GM23338 (cell line): ENCODE results near the gene ZFHX3. TPM values are rescaled to one million over a fixed set of nuclear protein-coding genes. Genes with fewer than 3 reads are reported as not detected.

Experiments used
- ATAC-seq: fragments of 200-7000 bp; cut with Tn5 transposase; 3 replicates; pipeline ENCODE4 v1.9.1; 2020
- DNase-seq: peaks from one replicate; pipeline ENCODE4 v3.0.0-alpha.2; 2015; ENCODE audit warnings: low spot score
- H2AFZ ChIP-seq: fragments of 200-600 bp; sonication (generic); 2 replicates; pipeline ENCODE4 v1.8.0; 2016; ENCODE audit warnings: antibody characterized with exemption, mild to moderate bottlenecking, moderate library complexity
- H3F3A ChIP-seq: fragments of 200-600 bp; sonication (generic); replicated peaks from 2 replicates; pipeline ENCODE4 v1.8.0; 2017; ENCODE audit warnings: antibody characterized with exemption, mixed run types, low read depth
- H3K27ac ChIP-seq: fragments of 200-600 bp; sonication (generic); 2 replicates; pipeline ENCODE4 v1.6.1; 2016; ENCODE audit warnings: low read depth
- H3K27me3 ChIP-seq: fragments of 200-600 bp; sonication (generic); 2 replicates; pipeline ENCODE4 v1.8.0; 2016; ENCODE audit warnings: mild to moderate bottlenecking, mixed run types, moderate library complexity; ENCODE audit not compliant: insufficient read depth
- H3K36me3 ChIP-seq: fragments of 200-600 bp; sonication (generic); 2 replicates; pipeline ENCODE4 v1.8.0; 2016; ENCODE audit warnings: mild to moderate bottlenecking; ENCODE audit not compliant: insufficient read depth
- H3K4me1 ChIP-seq: fragments of 200-600 bp; sonication (generic); 2 replicates; pipeline ENCODE4 v1.8.0; 2016; ENCODE audit warnings: mild to moderate bottlenecking, moderate library complexity; ENCODE audit not compliant: insufficient read depth
- H3K4me2 ChIP-seq: fragments of 200-600 bp; sonication (generic); 2 replicates; pipeline ENCODE4 v1.7.1; 2017; ENCODE audit warnings: mixed run types
- H3K4me3 ChIP-seq: fragments of 200-600 bp; sonication (generic); 2 replicates; pipeline ENCODE4 v1.6.1; 2016; ENCODE audit warnings: mixed run types
- H3K79me2 ChIP-seq: fragments of 200-600 bp; sonication (generic); replicated peaks from 2 replicates; pipeline ENCODE4 v1.8.0; 2017; ENCODE audit warnings: mild to moderate bottlenecking; ENCODE audit not compliant: insufficient read depth
- H3K9me2 ChIP-seq: fragments of 200-600 bp; sonication (generic); 2 replicates; pipeline ENCODE4 v1.8.0; 2017; ENCODE audit not compliant: insufficient read depth
- H4K20me1 ChIP-seq: fragments of 200-600 bp; sonication (generic); replicated peaks from 2 replicates; pipeline ENCODE4 v1.8.0; 2017; ENCODE audit warnings: mild to moderate bottlenecking; ENCODE audit not compliant: insufficient read depth
- H3K27ac Mint-ChIP-seq: 2 replicates; pipeline ENCODE4 v1.8.0; 2020; ENCODE audit warnings: inconsistent platforms, mild to moderate bottlenecking, moderate library complexity, mixed read lengths
- H3K27me3 Mint-ChIP-seq: 3 replicates; pipeline ENCODE4 v1.8.0; 2022; ENCODE audit warnings: low read depth, mild to moderate bottlenecking, moderate library complexity, mixed read lengths, inconsistent platforms; ENCODE audit not compliant: insufficient read depth, poor library complexity
- H3K36me3 Mint-ChIP-seq: 3 replicates; pipeline ENCODE4 v1.8.0; 2021; ENCODE audit warnings: low read depth, mild to moderate bottlenecking, inconsistent platforms, moderate library complexity, mixed read lengths
- H3K4me1 Mint-ChIP-seq: 3 replicates; pipeline ENCODE4 v1.8.0; 2020; ENCODE audit warnings: mild to moderate bottlenecking, inconsistent platforms, mixed read lengths
- H3K4me3 Mint-ChIP-seq: 3 replicates; pipeline ENCODE4 v1.8.0; 2021; ENCODE audit warnings: moderate library complexity, mild to moderate bottlenecking, inconsistent platforms, mixed read lengths
- H3K9me3 Mint-ChIP-seq: 3 replicates; pipeline ENCODE4 v1.8.0; 2020; ENCODE audit warnings: moderate library complexity, mild to moderate bottlenecking, inconsistent platforms, mixed read lengths
- CTCF ChIP-seq, 2 experiments: fragments of 200-600 bp in 1 of 2; sonication (generic) in 1 of 2; conservative IDR thresholded peaks; 2 replicates each; pipeline versions ENCODE4 v1.5.1 to v1.6.1; 2016 to 2017; ENCODE audit warnings: antibody characterized with exemption in 2 of 2, low read depth in 2 of 2, mild to moderate bottlenecking in 2 of 2, moderate library complexity in 1 of 2
- EZH2phosphoT487 ChIP-seq: fragments of 200-600 bp; sonication (generic); IDR thresholded peaks from one replicate; pipeline ENCODE4 v1.8.1; 2018; ENCODE audit warnings: antibody characterized with exemption; ENCODE audit not compliant: unreplicated experiment
- JUNB ChIP-seq: IDR thresholded peaks from one replicate; pipeline ENCODE4 v1.6.1; 2016; ENCODE audit warnings: antibody characterized with exemption; ENCODE audit not compliant: unreplicated experiment
- NANOG ChIP-seq: IDR thresholded peaks from 2 replicates; pipeline ENCODE4 v1.6.1; 2016; ENCODE audit warnings: antibody characterized with exemption, borderline replicate concordance
- POLR2AphosphoS5 ChIP-seq: IDR thresholded peaks from 2 replicates; pipeline ENCODE4 v1.6.1; 2016; ENCODE audit warnings: antibody characterized with exemption, low read depth
- ZNF331 ChIP-seq: fragments of 250-450 bp; sonication (Bioruptor Pico); IDR thresholded peaks from 2 replicates; pipeline ENCODE4 v1.5.0; 2020; ENCODE audit warnings: low read depth, mild to moderate bottlenecking, moderate library complexity
- polyA plus RNA-seq: library from polyadenylated mRNA; unstranded; fragments of >200 nt; fragmentation: Nextera tagmentation; extraction: Ambion mirVana; gene quantifications from 2 replicates; pipeline ENCODE4 v1.2.1, GENCODE V29; 2016
- total RNA-seq: library from RNA; depleted of rRNA; stranded (reverse); fragments of >200 nt; shearing (Covaris generic); gene quantifications from 2 replicates; pipeline ENCODE4 v1.2.3, GENCODE V29; 2014
- TF ChIP-seq, protein P1 (sequence below): fragments of 250-450 bp; sonication (Bioruptor Pico); IDR thresholded peaks from 2 replicates; pipeline ENCODE4 v1.5.0; 2020; ENCODE audit warnings: mild to moderate bottlenecking, moderate library complexity

Gene ZFHX3
- total and polyA plus RNA-seq, 2 experiments from 2014 or later, result 1.0 to 1.5 TPM

GRCh38 chr16:72930396-72930795 is 117.5 kb downstream of the ZFHX3 start:
- peaks cover 2% of the 10 kb centered on the region; the same call in 1 of the 3 replicates for H3K9me3 Mint-ChIP-seq
- no peak overlapping the region for H3K4me3 Mint-ChIP-seq
- Histone ChIP-seq H3K9me2 (no peaks in the 10 kb centered on the region), H3K4me3 (no peak overlapping the region), H3K4me1 (no peaks in the 10 kb centered on the region; the same call in 1 of the 2 replicates), H3K27ac (no peak overlapping the region), H3K4me2 (no peak overlapping the region), H3K36me3 (no peaks in the 10 kb centered on the region), H3K79me2 (no peaks in the 10 kb centered on the region), H3K27me3 (no peaks in the 10 kb centered on the region), H4K20me1 (no peaks in the 10 kb centered on the region), H2AFZ (no peak overlapping the region), H3F3A (no peaks in the 10 kb centered on the region)
- TF ChIP-seq EZH2phosphoT487 (no peak), NANOG (no peak), POLR2AphosphoS5 (no peak), ZNF331 (CRISPR knock-in tag) (no peak), JUNB (no peak), CTCF (conservative IDR thresholded peaks at IDR 0.05; ENCODE audit: low read depth in 2 of 2) (no peak)
- TF ChIP-seq, protein P1, sequence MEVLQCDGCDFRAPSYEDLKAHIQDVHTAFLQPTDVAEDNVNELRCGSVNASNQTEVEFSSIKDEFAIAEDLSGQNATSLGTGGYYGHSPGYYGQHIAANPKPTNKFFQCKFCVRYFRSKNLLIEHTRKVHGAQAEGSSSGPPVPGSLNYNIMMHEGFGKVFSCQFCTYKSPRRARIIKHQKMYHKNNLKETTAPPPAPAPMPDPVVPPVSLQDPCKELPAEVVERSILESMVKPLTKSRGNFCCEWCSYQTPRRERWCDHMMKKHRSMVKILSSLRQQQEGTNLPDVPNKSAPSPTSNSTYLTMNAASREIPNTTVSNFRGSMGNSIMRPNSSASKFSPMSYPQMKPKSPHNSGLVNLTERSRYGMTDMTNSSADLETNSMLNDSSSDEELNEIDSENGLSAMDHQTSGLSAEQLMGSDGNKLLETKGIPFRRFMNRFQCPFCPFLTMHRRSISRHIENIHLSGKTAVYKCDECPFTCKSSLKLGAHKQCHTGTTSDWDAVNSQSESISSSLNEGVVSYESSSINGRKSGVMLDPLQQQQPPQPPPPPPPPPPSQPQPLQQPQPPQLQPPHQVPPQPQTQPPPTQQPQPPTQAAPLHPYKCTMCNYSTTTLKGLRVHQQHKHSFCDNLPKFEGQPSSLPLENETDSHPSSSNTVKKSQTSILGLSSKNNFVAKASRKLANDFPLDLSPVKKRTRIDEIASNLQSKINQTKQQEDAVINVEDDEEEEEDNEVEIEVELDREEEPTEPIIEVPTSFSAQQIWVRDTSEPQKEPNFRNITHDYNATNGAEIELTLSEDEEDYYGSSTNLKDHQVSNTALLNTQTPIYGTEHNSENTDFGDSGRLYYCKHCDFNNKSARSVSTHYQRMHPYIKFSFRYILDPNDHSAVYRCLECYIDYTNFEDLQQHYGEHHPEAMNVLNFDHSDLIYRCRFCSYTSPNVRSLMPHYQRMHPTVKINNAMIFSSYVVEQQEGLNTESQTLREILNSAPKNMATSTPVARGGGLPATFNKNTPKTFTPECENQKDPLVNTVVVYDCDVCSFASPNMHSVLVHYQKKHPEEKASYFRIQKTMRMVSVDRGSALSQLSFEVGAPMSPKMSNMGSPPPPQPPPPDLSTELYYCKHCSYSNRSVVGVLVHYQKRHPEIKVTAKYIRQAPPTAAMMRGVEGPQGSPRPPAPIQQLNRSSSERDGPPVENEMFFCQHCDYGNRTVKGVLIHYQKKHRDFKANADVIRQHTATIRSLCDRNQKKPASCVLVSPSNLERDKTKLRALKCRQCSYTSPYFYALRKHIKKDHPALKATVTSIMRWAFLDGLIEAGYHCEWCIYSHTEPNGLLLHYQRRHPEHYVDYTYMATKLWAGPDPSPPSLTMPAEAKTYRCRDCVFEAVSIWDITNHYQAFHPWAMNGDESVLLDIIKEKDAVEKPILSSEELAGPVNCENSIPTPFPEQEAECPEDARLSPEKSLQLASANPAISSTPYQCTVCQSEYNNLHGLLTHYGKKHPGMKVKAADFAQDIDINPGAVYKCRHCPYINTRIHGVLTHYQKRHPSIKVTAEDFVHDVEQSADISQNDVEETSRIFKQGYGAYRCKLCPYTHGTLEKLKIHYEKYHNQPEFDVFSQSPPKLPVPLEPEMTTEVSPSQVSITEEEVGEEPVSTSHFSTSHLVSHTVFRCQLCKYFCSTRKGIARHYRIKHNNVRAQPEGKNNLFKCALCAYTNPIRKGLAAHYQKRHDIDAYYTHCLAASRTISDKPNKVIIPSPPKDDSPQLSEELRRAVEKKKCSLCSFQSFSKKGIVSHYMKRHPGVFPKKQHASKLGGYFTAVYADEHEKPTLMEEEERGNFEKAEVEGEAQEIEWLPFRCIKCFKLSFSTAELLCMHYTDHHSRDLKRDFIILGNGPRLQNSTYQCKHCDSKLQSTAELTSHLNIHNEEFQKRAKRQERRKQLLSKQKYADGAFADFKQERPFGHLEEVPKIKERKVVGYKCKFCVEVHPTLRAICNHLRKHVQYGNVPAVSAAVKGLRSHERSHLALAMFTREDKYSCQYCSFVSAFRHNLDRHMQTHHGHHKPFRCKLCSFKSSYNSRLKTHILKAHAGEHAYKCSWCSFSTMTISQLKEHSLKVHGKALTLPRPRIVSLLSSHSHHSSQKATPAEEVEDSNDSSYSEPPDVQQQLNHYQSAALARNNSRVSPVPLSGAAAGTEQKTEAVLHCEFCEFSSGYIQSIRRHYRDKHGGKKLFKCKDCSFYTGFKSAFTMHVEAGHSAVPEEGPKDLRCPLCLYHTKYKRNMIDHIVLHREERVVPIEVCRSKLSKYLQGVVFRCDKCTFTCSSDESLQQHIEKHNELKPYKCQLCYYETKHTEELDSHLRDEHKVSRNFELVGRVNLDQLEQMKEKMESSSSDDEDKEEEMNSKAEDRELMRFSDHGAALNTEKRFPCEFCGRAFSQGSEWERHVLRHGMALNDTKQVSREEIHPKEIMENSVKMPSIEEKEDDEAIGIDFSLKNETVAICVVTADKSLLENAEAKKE, result no peak
- H3K27ac Mint-ChIP-seq, result no peak overlapping the region
- no peaks in the 10 kb centered on the region for H3K36me3 Mint-ChIP-seq
- H3K4me1 Mint-ChIP-seq, result peaks cover 16% of the 10 kb centered on the region
- no peak for DNase-seq
- no peak for ATAC-seq
- H3K27me3 Mint-ChIP-seq, result peaks cover 9% of the 10 kb centered on the region
